ENCODE data around the gene TTYH2.
"Not testable (repeated sequence)": the region's sequence is repeated elsewhere in the genome, so short reads cannot be mapped to it uniquely, and the experiment has no call there.

Gene TTYH2

GRCh38 chr17:74186498-74186897 is 26.9 kb upstream of the TTYH2 start:
- Mint-ChIP-seq H3K9me3 (no peaks in the 10 kb centered on the region), H3K36me3 (ENCODE audit: low read depth) (no peaks in the 10 kb centered on the region), H3K27me3 (peaks cover 5% of the 10 kb centered on the region), H3K4me1 (ENCODE audit: low read depth) (no peaks in the 10 kb centered on the region), H3K4me3 (no peak overlapping the region), H3K27ac (no peak overlapping the region)
- no peak for DNase-seq

GRCh38 chr17:74187761-74188160 is 25.6 kb upstream of the TTYH2 start:
- H3K27ac Mint-ChIP-seq, result no peak overlapping the region
- H3K4me1 Mint-ChIP-seq (ENCODE audit: low read depth), result no peaks in the 10 kb centered on the region
- H3K4me3 Mint-ChIP-seq, result no peak overlapping the region
- H3K27me3 Mint-ChIP-seq, result peaks cover 6% of the 10 kb centered on the region
- H3K36me3 Mint-ChIP-seq (ENCODE audit: low read depth), result no peaks in the 10 kb centered on the region
- H3K9me3 Mint-ChIP-seq, result no peaks in the 10 kb centered on the region
- DNase-seq, result no peak

GRCh38 chr17:74188687-74189086 is 24.7 kb upstream of the TTYH2 start:
- H3K36me3 Mint-ChIP-seq (ENCODE audit: low read depth); H3K4me3 Mint-ChIP-seq; H3K9me3 Mint-ChIP-seq; H3K4me1 Mint-ChIP-seq (ENCODE audit: low read depth); DNase-seq; H3K27ac Mint-ChIP-seq: not testable (repeated sequence)
- peaks cover 16% of the 10 kb centered on the region for H3K27me3 Mint-ChIP-seq

GRCh38 chr17:74190154-74190553 is 23.2 kb upstream of the TTYH2 start:
- Mint-ChIP-seq H3K4me3 (no peak overlapping the region), H3K9me3 (no peaks in the 10 kb centered on the region), H3K4me1 (ENCODE audit: low read depth) (peaks cover 4% of the 10 kb centered on the region), H3K27me3 (peaks cover 18% of the 10 kb centered on the region), H3K27ac (no peak overlapping the region), H3K36me3 (ENCODE audit: low read depth) (no peaks in the 10 kb centered on the region)
- DNase-seq, result no peak

GRCh38 chr17:74190807-74191406 is 22.5 kb upstream of the TTYH2 start:
- no peaks in the 10 kb centered on the region for H3K36me3 Mint-ChIP-seq (ENCODE audit: low read depth)
- H3K4me1 Mint-ChIP-seq (ENCODE audit: low read depth), result peaks cover 4% of the 10 kb centered on the region
- DNase-seq, result no peak
- no peak overlapping the region for H3K4me3 Mint-ChIP-seq
- no peaks in the 10 kb centered on the region for H3K9me3 Mint-ChIP-seq
- H3K27me3 Mint-ChIP-seq, result peaks cover 26% of the 10 kb centered on the region
- H3K27ac Mint-ChIP-seq, result no peak overlapping the region

GRCh38 chr17:74192950-74193781 is 20.2 kb upstream of the TTYH2 start:
- H3K4me3 Mint-ChIP-seq, result no peak overlapping the region
- no peak for DNase-seq
- H3K27me3 Mint-ChIP-seq, result peaks cover 27% of the 10 kb centered on the region
- H3K9me3 Mint-ChIP-seq, result no peaks in the 10 kb centered on the region
- H3K36me3 Mint-ChIP-seq (ENCODE audit: low read depth), result no peaks in the 10 kb centered on the region
- H3K4me1 Mint-ChIP-seq (ENCODE audit: low read depth), result peaks cover 4% of the 10 kb centered on the region
- no peak overlapping the region for H3K27ac Mint-ChIP-seq

GRCh38 chr17:74194682-74195081 is 18.7 kb upstream of the TTYH2 start:
- no peaks in the 10 kb centered on the region for H3K36me3 Mint-ChIP-seq (ENCODE audit: low read depth)
- peaks cover 33% of the 10 kb centered on the region for H3K27me3 Mint-ChIP-seq
- H3K9me3 Mint-ChIP-seq, result no peaks in the 10 kb centered on the region
- H3K27ac Mint-ChIP-seq, result no peak overlapping the region
- H3K4me1 Mint-ChIP-seq (ENCODE audit: low read depth), result peaks cover 6% of the 10 kb centered on the region
- no peak for DNase-seq
- no peak overlapping the region for H3K4me3 Mint-ChIP-seq

GRCh38 chr17:74196541-74197317 is 16.6 kb upstream of the TTYH2 start:
- peaks cover 51% of the 10 kb centered on the region for H3K27me3 Mint-ChIP-seq
- peaks cover 8% of the 10 kb centered on the region for H3K4me1 Mint-ChIP-seq (ENCODE audit: low read depth)
- no peak overlapping the region for H3K4me3 Mint-ChIP-seq
- no peaks in the 10 kb centered on the region for H3K36me3 Mint-ChIP-seq (ENCODE audit: low read depth)
- H3K27ac Mint-ChIP-seq, result no peak overlapping the region
- no peak for DNase-seq
- no peaks in the 10 kb centered on the region for H3K9me3 Mint-ChIP-seq

GRCh38 chr17:74197801-74198200 is 15.6 kb upstream of the TTYH2 start:
- Mint-ChIP-seq H3K27me3 (peaks cover 50% of the 10 kb centered on the region), H3K4me1 (ENCODE audit: low read depth) (peaks cover 8% of the 10 kb centered on the region), H3K27ac (no peak overlapping the region), H3K4me3 (no peak overlapping the region), H3K36me3 (ENCODE audit: low read depth) (no peaks in the 10 kb centered on the region), H3K9me3 (no peaks in the 10 kb centered on the region)
- no peak for DNase-seq

- Mint-ChIP-seq H3K4me1 (ENCODE audit: low read depth) (peaks cover 8% of the 10 kb centered on the region), H3K4me3 (no peak overlapping the region), H3K27me3 (peaks cover 43% of the 10 kb centered on the region), H3K36me3 (ENCODE audit: low read depth) (peaks cover 3% of the 10 kb centered on the region), H3K27ac (no peak overlapping the region), H3K9me3 (no peaks in the 10 kb centered on the region)
- DNase-seq, result no peak
Measured at GRCh38 chr17:74198694-74199093, 14.7 kb upstream of the TTYH2 start.

GRCh38 chr17:74199306-74200092 is 13.9 kb upstream of the TTYH2 start:
- H3K27ac Mint-ChIP-seq, result no peak overlapping the region

GRCh38 chr17:74200112-74200511 is 13.3 kb upstream of the TTYH2 start:
- Mint-ChIP-seq H3K9me3 (no peaks in the 10 kb centered on the region), H3K36me3 (ENCODE audit: low read depth) (peaks cover 18% of the 10 kb centered on the region), H3K4me3 (no peak overlapping the region), H3K4me1 (ENCODE audit: low read depth) (peaks cover 12% of the 10 kb centered on the region), H3K27ac (no peak overlapping the region), H3K27me3 (peaks cover 39% of the 10 kb centered on the region)
- no peak for DNase-seq

More at GRCh38 chr17:74199306-74200092, 13.9 kb upstream of the TTYH2 start:
- Mint-ChIP-seq H3K27me3 (peaks cover 43% of the 10 kb centered on the region), H3K4me3 (no peak overlapping the region), H3K4me1 (ENCODE audit: low read depth) (peaks cover 8% of the 10 kb centered on the region), H3K36me3 (ENCODE audit: low read depth) (peaks cover 12% of the 10 kb centered on the region), H3K9me3 (no peaks in the 10 kb centered on the region)
- DNase-seq, result peak; percentile 81

- H3K4me3 Mint-ChIP-seq, result no peak overlapping the region
- no peak for DNase-seq
- peaks cover 29% of the 10 kb centered on the region for H3K36me3 Mint-ChIP-seq (ENCODE audit: low read depth)
- peaks cover 24% of the 10 kb centered on the region for H3K4me1 Mint-ChIP-seq (ENCODE audit: low read depth)
- no peak overlapping the region for H3K27ac Mint-ChIP-seq
- no peaks in the 10 kb centered on the region for H3K9me3 Mint-ChIP-seq
- peaks cover 31% of the 10 kb centered on the region for H3K27me3 Mint-ChIP-seq
Measured at GRCh38 chr17:74201250-74201649, 12.1 kb upstream of the TTYH2 start.

- peaks cover 31% of the 10 kb centered on the region for H3K27me3 Mint-ChIP-seq
- peaks cover 30% of the 10 kb centered on the region for H3K4me1 Mint-ChIP-seq (ENCODE audit: low read depth)
- no peak overlapping the region for H3K4me3 Mint-ChIP-seq
- no peak for DNase-seq
- H3K27ac Mint-ChIP-seq, result no peak overlapping the region
- H3K36me3 Mint-ChIP-seq (ENCODE audit: low read depth), result peaks cover 36% of the 10 kb centered on the region
- H3K9me3 Mint-ChIP-seq, result no peaks in the 10 kb centered on the region
Measured at GRCh38 chr17:74201948-74202347, 11.4 kb upstream of the TTYH2 start.
